Measurements from ENCODE around the gene ZNF575. TPM values are rescaled to one million over a fixed set of nuclear protein-coding genes. Genes with fewer than 3 reads are reported as not detected.

The ZNF575 gene
- total RNA-seq, 1 experiment from 2014 or later, result 0.13 TPM

- H3K27me3 Mint-ChIP-seq (ENCODE audit: low read depth), result peaks cover 30% of the 10 kb centered on the region
- DNase-seq (ENCODE audit: low spot score), result peak; percentile 24
- TF ChIP-seq RORB (CRISPR knock-in tag; IDR thresholded peaks at IDR 0.05) (no peak), ZNF121 (CRISPR knock-in tag; IDR thresholded peaks at IDR 0.05) (0 out of 2 replicates have a peak, but pooled peaks have one; percentile 18)
- peak overlapping the region; percentile 95 for H3K4me3 Mint-ChIP-seq
- ChIA-PET POLR2A (interaction anchor here (0.6 to 1.7 kb wide), 8 partner anchors 8 to 221 kb away, joined by 3 to 8 read pairs (median 5); partner anchors contain the start of gene PLAUR), CTCF (interaction anchor here (0.6 to 4.5 kb wide), 21 partner anchors 9 to 963 kb away, joined by 3 to 140 read pairs (median 6); partner anchors contain the start of genes IRGQ, PHLDB3 and ZNF576)
- H3K4me1 Mint-ChIP-seq, result peaks cover 18% of the 10 kb centered on the region
- ATAC-seq, result no peak
- no peaks in the 10 kb centered on the region for H3K9me3 Mint-ChIP-seq
- H3K36me3 Mint-ChIP-seq, result peaks cover 4% of the 10 kb centered on the region; the same call in 1 of the 2 replicates
- peak overlapping the region; percentile 97 for H3K27ac Mint-ChIP-seq
Observed at GRCh38 chr19:43532571-43532961, 422 bp upstream of the ZNF575 start.

DNA sequence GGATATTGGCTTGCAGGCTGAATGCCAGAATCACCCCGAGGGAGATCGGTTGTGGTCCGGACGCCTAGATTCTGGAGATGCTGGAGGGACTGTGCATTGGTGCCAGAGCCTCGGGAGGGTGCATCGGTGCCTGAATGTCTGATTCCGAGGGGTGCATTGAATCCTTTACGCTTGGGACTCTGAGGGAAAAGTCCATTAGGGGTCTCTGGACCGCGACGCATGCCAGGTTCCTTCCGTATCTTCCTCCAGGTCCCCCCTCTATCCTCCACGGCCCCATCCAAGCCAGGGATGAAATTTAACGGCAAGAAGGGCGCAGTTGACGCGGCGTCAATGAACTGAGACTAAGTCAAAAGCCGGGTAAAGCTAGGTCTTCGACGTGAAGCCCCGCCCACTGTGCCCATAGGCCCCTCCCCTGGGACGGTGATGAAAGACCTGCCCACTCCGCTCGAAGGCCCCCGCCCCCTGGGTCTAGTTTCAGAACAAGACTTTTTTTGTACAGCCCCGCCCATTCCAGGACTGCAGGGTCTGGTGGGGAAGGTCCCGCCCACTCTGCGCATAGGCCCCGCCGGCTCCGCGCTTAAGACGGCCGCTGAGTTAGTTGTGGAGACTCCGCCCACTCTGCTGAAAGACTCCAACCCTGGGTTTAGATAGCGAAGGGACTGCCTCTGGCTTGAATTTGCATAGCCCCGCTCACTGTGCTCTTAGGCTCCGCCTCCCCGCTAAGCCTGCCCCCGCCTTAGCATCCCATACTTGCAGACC lies 737 bp downstream of the ZNF575 start:
- ATAC-seq (peak; percentile 82), DNase-seq (ENCODE audit: low spot score) (peak; percentile 98)
- no peak for TF ChIP-seq FOXK1 (CRISPR knock-in tag; IDR thresholded peaks at IDR 0.05)
- TF ChIP-seq CREM (CRISPR knock-in tag; IDR thresholded peaks at IDR 0.05), result 0 out of 2 replicates have a peak, but pooled peaks have one; percentile 12
- TF ChIP-seq SP1 (CRISPR knock-in tag; conservative IDR thresholded peaks at IDR 0.05), result peak; percentile 87
- TF ChIP-seq, protein P1, sequence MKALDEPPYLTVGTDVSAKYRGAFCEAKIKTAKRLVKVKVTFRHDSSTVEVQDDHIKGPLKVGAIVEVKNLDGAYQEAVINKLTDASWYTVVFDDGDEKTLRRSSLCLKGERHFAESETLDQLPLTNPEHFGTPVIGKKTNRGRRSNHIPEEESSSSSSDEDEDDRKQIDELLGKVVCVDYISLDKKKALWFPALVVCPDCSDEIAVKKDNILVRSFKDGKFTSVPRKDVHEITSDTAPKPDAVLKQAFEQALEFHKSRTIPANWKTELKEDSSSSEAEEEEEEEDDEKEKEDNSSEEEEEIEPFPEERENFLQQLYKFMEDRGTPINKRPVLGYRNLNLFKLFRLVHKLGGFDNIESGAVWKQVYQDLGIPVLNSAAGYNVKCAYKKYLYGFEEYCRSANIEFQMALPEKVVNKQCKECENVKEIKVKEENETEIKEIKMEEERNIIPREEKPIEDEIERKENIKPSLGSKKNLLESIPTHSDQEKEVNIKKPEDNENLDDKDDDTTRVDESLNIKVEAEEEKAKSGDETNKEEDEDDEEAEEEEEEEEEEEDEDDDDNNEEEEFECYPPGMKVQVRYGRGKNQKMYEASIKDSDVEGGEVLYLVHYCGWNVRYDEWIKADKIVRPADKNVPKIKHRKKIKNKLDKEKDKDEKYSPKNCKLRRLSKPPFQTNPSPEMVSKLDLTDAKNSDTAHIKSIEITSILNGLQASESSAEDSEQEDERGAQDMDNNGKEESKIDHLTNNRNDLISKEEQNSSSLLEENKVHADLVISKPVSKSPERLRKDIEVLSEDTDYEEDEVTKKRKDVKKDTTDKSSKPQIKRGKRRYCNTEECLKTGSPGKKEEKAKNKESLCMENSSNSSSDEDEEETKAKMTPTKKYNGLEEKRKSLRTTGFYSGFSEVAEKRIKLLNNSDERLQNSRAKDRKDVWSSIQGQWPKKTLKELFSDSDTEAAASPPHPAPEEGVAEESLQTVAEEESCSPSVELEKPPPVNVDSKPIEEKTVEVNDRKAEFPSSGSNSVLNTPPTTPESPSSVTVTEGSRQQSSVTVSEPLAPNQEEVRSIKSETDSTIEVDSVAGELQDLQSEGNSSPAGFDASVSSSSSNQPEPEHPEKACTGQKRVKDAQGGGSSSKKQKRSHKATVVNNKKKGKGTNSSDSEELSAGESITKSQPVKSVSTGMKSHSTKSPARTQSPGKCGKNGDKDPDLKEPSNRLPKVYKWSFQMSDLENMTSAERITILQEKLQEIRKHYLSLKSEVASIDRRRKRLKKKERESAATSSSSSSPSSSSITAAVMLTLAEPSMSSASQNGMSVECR (CRISPR knock-in tag; IDR thresholded peaks at IDR 0.05; ENCODE audit: borderline replicate concordance), result 0 out of 2 replicates have a peak, but pooled peaks have one; percentile 10
- TF ChIP-seq, protein P2, sequence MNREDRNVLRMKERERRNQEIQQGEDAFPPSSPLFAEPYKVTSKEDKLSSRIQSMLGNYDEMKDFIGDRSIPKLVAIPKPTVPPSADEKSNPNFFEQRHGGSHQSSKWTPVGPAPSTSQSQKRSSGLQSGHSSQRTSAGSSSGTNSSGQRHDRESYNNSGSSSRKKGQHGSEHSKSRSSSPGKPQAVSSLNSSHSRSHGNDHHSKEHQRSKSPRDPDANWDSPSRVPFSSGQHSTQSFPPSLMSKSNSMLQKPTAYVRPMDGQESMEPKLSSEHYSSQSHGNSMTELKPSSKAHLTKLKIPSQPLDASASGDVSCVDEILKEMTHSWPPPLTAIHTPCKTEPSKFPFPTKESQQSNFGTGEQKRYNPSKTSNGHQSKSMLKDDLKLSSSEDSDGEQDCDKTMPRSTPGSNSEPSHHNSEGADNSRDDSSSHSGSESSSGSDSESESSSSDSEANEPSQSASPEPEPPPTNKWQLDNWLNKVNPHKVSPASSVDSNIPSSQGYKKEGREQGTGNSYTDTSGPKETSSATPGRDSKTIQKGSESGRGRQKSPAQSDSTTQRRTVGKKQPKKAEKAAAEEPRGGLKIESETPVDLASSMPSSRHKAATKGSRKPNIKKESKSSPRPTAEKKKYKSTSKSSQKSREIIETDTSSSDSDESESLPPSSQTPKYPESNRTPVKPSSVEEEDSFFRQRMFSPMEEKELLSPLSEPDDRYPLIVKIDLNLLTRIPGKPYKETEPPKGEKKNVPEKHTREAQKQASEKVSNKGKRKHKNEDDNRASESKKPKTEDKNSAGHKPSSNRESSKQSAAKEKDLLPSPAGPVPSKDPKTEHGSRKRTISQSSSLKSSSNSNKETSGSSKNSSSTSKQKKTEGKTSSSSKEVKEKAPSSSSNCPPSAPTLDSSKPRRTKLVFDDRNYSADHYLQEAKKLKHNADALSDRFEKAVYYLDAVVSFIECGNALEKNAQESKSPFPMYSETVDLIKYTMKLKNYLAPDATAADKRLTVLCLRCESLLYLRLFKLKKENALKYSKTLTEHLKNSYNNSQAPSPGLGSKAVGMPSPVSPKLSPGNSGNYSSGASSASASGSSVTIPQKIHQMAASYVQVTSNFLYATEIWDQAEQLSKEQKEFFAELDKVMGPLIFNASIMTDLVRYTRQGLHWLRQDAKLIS (CRISPR knock-in tag; IDR thresholded peaks at IDR 0.05; ENCODE audit: borderline replicate concordance), result no peak
- TF ChIP-seq OVOL2 (CRISPR knock-in tag; IDR thresholded peaks at IDR 0.05; ENCODE audit: borderline replicate concordance), result no peak
- POLR2A ChIA-PET, result interaction anchor here (0.8 to 1.7 kb wide), 6 partner anchors 14 to 221 kb away, joined by 3 to 8 read pairs (median 5); partner anchors contain the start of genes PLAUR and SMG9
- CTCF ChIA-PET, result interaction anchor here (0.8 to 4.5 kb wide), 20 partner anchors 14 to 233 kb away, joined by 3 to 140 read pairs (median 7); partner anchors contain the start of genes IRGQ, PHLDB3 and ZNF576
- Mint-ChIP-seq H3K36me3 (peaks cover 13% of the 10 kb centered on the region), H3K27ac (peak overlapping the region; percentile 100), H3K4me1 (peaks cover 18% of the 10 kb centered on the region), H3K9me3 (peaks cover 5% of the 10 kb centered on the region), H3K4me3 (peak overlapping the region; percentile 95), H3K27me3 (ENCODE audit: low read depth) (peaks cover 19% of the 10 kb centered on the region)

DNA sequence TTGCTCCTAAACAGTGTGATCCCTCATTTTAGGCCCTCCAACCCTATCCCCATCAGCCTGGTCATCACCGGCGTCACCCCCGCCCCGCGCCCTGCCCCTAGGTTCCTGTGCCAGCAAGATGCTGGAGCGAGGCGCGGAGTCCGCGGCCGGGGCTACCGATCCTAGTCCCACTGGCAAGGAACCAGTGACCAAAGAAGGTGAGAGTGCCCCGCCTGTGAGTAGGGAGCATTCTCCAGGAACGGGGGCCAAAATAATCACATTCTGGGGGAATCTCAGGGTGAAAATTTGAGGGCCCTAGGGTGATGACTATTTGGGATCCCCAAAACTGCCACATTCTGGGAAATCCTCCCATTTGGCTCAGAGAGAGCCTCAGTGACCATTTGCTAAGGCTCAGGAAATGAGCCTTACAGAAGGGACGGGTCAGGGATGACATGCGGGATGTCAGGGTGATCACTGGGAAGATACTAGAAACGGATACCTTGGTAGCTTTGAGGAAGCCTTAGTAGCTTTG lies 1.4 kb downstream of the ZNF575 start:
- CTCF ChIA-PET, result interaction anchor here (1.1 to 4.5 kb wide), 20 partner anchors 9 to 231 kb away, joined by 4 to 152 read pairs (median 16); partner anchors contain the start of genes ETHE1, IRGQ, PHLDB3 and ZNF576
- Mint-ChIP-seq H3K4me3 (peak overlapping the region; percentile 95), H3K36me3 (peaks cover 20% of the 10 kb centered on the region), H3K27ac (peak overlapping the region; percentile 100), H3K9me3 (peaks cover 12% of the 10 kb centered on the region), H3K27me3 (ENCODE audit: low read depth) (peaks cover 17% of the 10 kb centered on the region), H3K4me1 (peaks cover 18% of the 10 kb centered on the region)
- POLR2A ChIA-PET, result interaction anchor here (1.5 to 1.7 kb wide), 4 partner anchors 15 to 134 kb away, joined by 4 to 8 read pairs (median 6); partner anchors contain the start of gene PLAUR
- ATAC-seq (no peak), DNase-seq (ENCODE audit: low spot score) (no peak)
- TF ChIP-seq, protein P3, sequence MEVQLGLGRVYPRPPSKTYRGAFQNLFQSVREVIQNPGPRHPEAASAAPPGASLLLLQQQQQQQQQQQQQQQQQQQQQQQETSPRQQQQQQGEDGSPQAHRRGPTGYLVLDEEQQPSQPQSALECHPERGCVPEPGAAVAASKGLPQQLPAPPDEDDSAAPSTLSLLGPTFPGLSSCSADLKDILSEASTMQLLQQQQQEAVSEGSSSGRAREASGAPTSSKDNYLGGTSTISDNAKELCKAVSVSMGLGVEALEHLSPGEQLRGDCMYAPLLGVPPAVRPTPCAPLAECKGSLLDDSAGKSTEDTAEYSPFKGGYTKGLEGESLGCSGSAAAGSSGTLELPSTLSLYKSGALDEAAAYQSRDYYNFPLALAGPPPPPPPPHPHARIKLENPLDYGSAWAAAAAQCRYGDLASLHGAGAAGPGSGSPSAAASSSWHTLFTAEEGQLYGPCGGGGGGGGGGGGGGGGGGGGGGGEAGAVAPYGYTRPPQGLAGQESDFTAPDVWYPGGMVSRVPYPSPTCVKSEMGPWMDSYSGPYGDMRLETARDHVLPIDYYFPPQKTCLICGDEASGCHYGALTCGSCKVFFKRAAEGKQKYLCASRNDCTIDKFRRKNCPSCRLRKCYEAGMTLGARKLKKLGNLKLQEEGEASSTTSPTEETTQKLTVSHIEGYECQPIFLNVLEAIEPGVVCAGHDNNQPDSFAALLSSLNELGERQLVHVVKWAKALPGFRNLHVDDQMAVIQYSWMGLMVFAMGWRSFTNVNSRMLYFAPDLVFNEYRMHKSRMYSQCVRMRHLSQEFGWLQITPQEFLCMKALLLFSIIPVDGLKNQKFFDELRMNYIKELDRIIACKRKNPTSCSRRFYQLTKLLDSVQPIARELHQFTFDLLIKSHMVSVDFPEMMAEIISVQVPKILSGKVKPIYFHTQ (CRISPR knock-in tag; IDR thresholded peaks at IDR 0.05), result no peak
- TF ChIP-seq, protein P4, sequence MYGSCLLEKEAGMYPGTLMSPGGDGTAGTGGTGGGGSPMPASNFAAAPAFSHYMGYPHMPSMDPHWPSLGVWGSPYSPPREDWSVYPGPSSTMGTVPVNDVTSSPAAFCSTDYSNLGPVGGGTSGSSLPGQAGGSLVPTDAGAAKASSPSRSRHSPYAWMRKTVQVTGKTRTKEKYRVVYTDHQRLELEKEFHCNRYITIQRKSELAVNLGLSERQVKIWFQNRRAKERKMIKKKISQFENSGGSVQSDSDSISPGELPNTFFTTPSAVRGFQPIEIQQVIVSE (CRISPR knock-in tag; IDR thresholded peaks at IDR 0.05; ENCODE audit: borderline replicate concordance), result no peak
- TF ChIP-seq USF2 (CRISPR knock-in tag; IDR thresholded peaks at IDR 0.05), result no peak
- TF ChIP-seq ZNF317 (CRISPR knock-in tag; IDR thresholded peaks at IDR 0.05; ENCODE audit: borderline replicate concordance, low read depth), result no peak
- no peak for TF ChIP-seq ZNF423 (CRISPR knock-in tag; IDR thresholded peaks at IDR 0.05)
- no peak for TF ChIP-seq ZNF219 (CRISPR knock-in tag; IDR thresholded peaks at IDR 0.05; ENCODE audit: borderline replicate concordance)
- TF ChIP-seq USF1 (CRISPR knock-in tag; IDR thresholded peaks at IDR 0.05), result no peak

All from WTC11 (cell line).